PFSK-1 (cell line): ENCODE results near the gene SNRNP70.

Source experiments
- FOXP2 ChIP-seq: optimal IDR thresholded peaks from 2 replicates; pipeline ENCODE3; 2011; ENCODE audit warnings: borderline replicate concordance, control low read depth, inconsistent platforms; ENCODE audit not compliant: insufficient read depth; ENCODE audit errors: extremely low read length, extremely low read depth
- POLR2AphosphoS5 ChIP-seq: IDR thresholded peaks from 2 replicates; pipeline ENCODE4 v1.6.1; 2012; ENCODE audit warnings: low read depth, mild to moderate bottlenecking, control low read depth, low read length, moderate library complexity
- REST ChIP-seq, 2 experiments: IDR thresholded peaks; 2 replicates each; pipeline versions ENCODE4 v1.6.1 to v1.8.0; 2011 to 2012; ENCODE audit warnings: low read depth in 2 of 2, low read length in 2 of 2, control low read depth in 1 of 2, inconsistent platforms in 1 of 2, mild to moderate bottlenecking in 1 of 2, moderate library complexity in 1 of 2; ENCODE audit not compliant: insufficient read depth in 1 of 2
- SIN3A ChIP-seq: IDR thresholded peaks from 2 replicates; pipeline ENCODE4 v1.6.1; 2012; ENCODE audit warnings: mild to moderate bottlenecking, low read length, moderate library complexity, borderline replicate concordance; ENCODE audit not compliant: insufficient read depth
- TAF1 ChIP-seq: IDR thresholded peaks from 2 replicates; pipeline ENCODE4 v1.6.1; 2012; ENCODE audit warnings: low read length, control low read depth, borderline replicate concordance; ENCODE audit not compliant: insufficient read depth

The SNRNP70 gene

GRCh38 chr19:49061000-49061399 is 24.3 kb upstream of the SNRNP70 start:
- TF ChIP-seq REST (IDR thresholded peaks at IDR 0.05; ENCODE audit: insufficient read depth in 1 of 2, low read depth in 2 of 2, low read length in 2 of 2) (no peak), TAF1 (no peak), FOXP2 (no peak), SIN3A (no peak), POLR2AphosphoS5 (no peak)

DNA sequence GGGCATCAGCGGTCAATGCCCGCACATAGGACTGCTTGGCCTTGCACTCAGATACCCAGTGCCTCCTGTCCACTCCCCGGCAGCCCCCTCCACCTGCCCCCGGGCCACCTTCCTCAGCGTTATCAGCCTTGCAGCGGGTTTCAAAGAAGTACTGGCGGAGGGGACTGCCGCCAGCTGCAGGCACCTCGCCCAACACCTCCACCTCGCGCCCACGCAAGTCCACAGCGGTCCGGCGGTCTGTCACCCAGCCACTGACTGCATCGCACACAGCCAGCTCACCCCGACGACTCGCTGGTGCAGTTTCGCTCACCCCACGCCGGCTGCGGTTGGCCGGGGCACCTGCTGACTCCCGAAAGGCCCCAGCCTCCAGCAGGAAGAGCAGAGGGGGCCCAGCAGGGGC is 23.8 kb upstream of the SNRNP70 start:
- TF ChIP-seq POLR2AphosphoS5 (no peak), FOXP2 (no peak), REST (IDR thresholded peaks at IDR 0.05; ENCODE audit: insufficient read depth in 1 of 2, low read depth in 2 of 2, low read length in 2 of 2) (no peak), TAF1 (no peak), SIN3A (no peak)

GRCh38 chr19:49064029-49064629 is 21.1 kb upstream of the SNRNP70 start:
- no peak for TF ChIP-seq FOXP2
- no peak for TF ChIP-seq REST (IDR thresholded peaks at IDR 0.05; ENCODE audit: insufficient read depth in 1 of 2, low read depth in 2 of 2, low read length in 2 of 2)
- TF ChIP-seq POLR2AphosphoS5 = no peak
- no peak for TF ChIP-seq TAF1
- no peak for TF ChIP-seq SIN3A

DNA sequence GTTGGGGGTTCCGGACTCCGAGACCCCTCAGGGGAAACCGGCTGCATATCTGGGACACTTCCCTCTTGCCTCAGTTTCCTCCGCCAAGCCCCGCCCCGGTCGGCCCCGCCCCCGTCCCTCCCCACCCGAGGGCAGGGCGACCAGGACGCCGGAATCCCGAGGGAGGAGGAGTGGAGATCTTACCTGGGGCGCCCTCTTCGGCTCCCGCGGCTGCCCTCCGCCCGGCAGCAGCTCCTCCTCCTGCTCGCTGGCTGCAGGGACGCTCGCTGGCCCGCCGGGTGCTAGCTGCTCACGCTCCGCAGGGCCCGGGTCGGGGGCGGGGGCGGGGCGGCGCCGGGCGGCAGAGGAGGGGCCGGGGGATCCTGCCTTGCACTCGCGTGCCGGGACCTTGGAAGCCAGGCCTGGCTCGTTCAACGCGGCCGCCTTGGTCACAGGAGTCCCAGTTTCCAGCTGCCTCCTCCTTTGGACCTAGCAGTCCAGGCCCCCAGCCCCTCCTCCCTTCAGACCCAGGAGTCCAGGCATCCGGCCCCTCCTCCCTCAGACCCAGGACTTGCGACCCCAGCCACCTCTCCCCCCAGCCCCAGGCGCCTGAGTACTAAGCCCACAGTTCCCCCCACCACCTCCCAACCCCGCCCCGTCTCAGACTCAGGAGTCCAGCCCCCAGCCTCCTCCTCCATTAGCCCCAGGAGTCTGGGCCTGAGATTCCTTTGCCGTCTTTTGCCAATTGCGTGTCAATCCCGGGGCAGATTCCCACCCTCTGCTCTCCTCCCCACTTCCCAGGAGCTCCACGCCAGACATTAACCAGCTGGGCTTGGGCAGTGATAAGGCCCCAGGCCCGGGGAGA is 20.3 kb upstream of the SNRNP70 start, which contains the start of gene NTF4:
Gene NTF4, minus strand, starts transcription at position 51 of the 844 bp plus-strand sequence. CDS start 2,821 bp downstream, outside the sequence.
- no peak for TF ChIP-seq FOXP2
- no peak for TF ChIP-seq TAF1
- no peak for TF ChIP-seq REST (IDR thresholded peaks at IDR 0.05; ENCODE audit: insufficient read depth in 1 of 2, low read depth in 2 of 2, low read length in 2 of 2)
- no peak for TF ChIP-seq SIN3A
- TF ChIP-seq POLR2AphosphoS5 = no peak
